Endothelial cell of umbilical vein (primary cell): Measurements from ENCODE around the gene TNIK. TPM values are rescaled to one million over a fixed set of nuclear protein-coding genes. Genes with fewer than 3 reads are reported as not detected.
A peak's percentile ranks its signal among the peaks of the same experiment; 100 is the strongest.

Source experiments
- BruUV-seq: library from RNA; stranded (reverse); fragments of 400-500 nt; replicated peaks from 2 replicates; lab custom pipeline; 2021; lab: Mats Ljungman, UMichigan
- CTCF ChIA-PET: fragments of 300-600, 350-600 bp; sonication (Branson Sonifier 250); formaldehyde crosslinking; loops from one replicate; lab custom pipeline; 2021; ENCODE audit warnings: antibody characterized with exemption, inconsistent platforms; lab: Charles Lee
- POLR2A ChIA-PET: fragments of 300-600, 350-600 bp; sonication (Branson Sonifier 250); formaldehyde crosslinking; loops from one replicate; lab custom pipeline; 2021; ENCODE audit warnings: antibody characterized with exemption, inconsistent platforms; lab: Charles Lee
- DNase-seq: peaks from one replicate; pipeline ENCODE4 v3.0.0-alpha.2; 2011; ENCODE audit warnings: low read depth, low spot score
- FAIRE-seq: peaks from 2 replicates; lab custom pipeline; 2011; peaks lifted over from hg19 to GRCh38; lab: Jason Lieb, UNC
- H2AFZ ChIP-seq: 2 replicates; pipeline ENCODE4 v1.6.0; 2012; ENCODE audit warnings: low read depth, low read length, control low read depth, inconsistent platforms
- H3K27ac ChIP-seq: 2 replicates; pipeline ENCODE4 v1.5.1; 2011; ENCODE audit warnings: low read depth, mild to moderate bottlenecking, control low read depth, low read length, moderate library complexity; ENCODE audit not compliant: insufficient read depth
- H3K27me3 ChIP-seq, 2 experiments: 2 replicates each; pipeline versions ENCODE4 v1.6.0 to v1.6.1; 2011; ENCODE audit warnings: low read length in 2 of 2, mixed read lengths in 1 of 2; ENCODE audit not compliant: control insufficient read depth in 2 of 2, insufficient read depth in 2 of 2
- H3K36me3 ChIP-seq, 2 experiments: 2 replicates in 1 of 2; 3 replicates in 1 of 2; pipeline ENCODE4 v1.5.1; 2011; ENCODE audit warnings: low read length in 2 of 2, mild to moderate bottlenecking in 1 of 2, moderate library complexity in 1 of 2; ENCODE audit not compliant: control insufficient read depth in 2 of 2, insufficient read depth in 2 of 2; ENCODE audit errors: extremely low read depth in 1 of 2
- H3K4me1 ChIP-seq: 3 replicates; pipeline ENCODE4 v1.5.1; 2011; ENCODE audit warnings: mild to moderate bottlenecking, low read length; ENCODE audit not compliant: control insufficient read depth, insufficient read depth; ENCODE audit errors: extremely low read depth
- H3K4me2 ChIP-seq: 2 replicates; pipeline ENCODE4 v1.6.1; 2011; ENCODE audit warnings: low read length, control low read depth, mixed read lengths; ENCODE audit not compliant: insufficient read depth
- H3K4me3 ChIP-seq, 3 experiments: fragments of 200-600 bp in 1 of 3; sonication (generic), shearing (Covaris generic) in 1 of 3; replicated peaks in 1 of 3; 2 replicates each; pipeline ENCODE4 v1.5.1; 2011 to 2016; ENCODE audit warnings: control low read depth in 3 of 3, low read length in 3 of 3, mild to moderate bottlenecking in 2 of 3, inconsistent platforms in 1 of 3, low read depth in 1 of 3, moderate library complexity in 1 of 3; ENCODE audit not compliant: insufficient read depth in 1 of 3
- H3K79me2 ChIP-seq: 2 replicates; pipeline ENCODE4 v1.6.0; 2012; ENCODE audit warnings: low read length, inconsistent platforms; ENCODE audit not compliant: control insufficient read depth, insufficient read depth
- H3K9ac ChIP-seq: replicated peaks from 2 replicates; pipeline ENCODE3; 2011; ENCODE audit warnings: low read length, control low read depth; ENCODE audit not compliant: insufficient read depth; ENCODE audit errors: extremely low read depth
- H3K9me1 ChIP-seq: replicated peaks from 3 replicates; pipeline ENCODE4 v1.6.0; 2011; ENCODE audit warnings: mild to moderate bottlenecking, low read length; ENCODE audit not compliant: control insufficient read depth, insufficient read depth; ENCODE audit errors: extremely low read depth
- H3K9me3 ChIP-seq: replicated peaks from 2 replicates; pipeline ENCODE4 v1.5.1; 2012; ENCODE audit warnings: low read length, inconsistent platforms; ENCODE audit not compliant: control insufficient read depth, insufficient read depth
- H4K20me1 ChIP-seq: replicated peaks from 2 replicates; pipeline ENCODE3; 2011; ENCODE audit warnings: mild to moderate bottlenecking, low read length; ENCODE audit not compliant: control insufficient read depth, insufficient read depth; ENCODE audit errors: extremely low read depth
- EZH2 ChIP-seq: IDR thresholded peaks from 2 replicates; pipeline ENCODE4 v1.6.1; 2012; ENCODE audit warnings: borderline replicate concordance, low read depth, mild to moderate bottlenecking, moderate library complexity, low read length, inconsistent platforms; ENCODE audit not compliant: severe bottlenecking
- FOS ChIP-seq: IDR thresholded peaks from 2 replicates; pipeline ENCODE4 v1.6.1; 2011; ENCODE audit warnings: mild to moderate bottlenecking, low read length, moderate library complexity, borderline replicate concordance; ENCODE audit not compliant: insufficient read depth
- GATA2 ChIP-seq: IDR thresholded peaks from 2 replicates; pipeline ENCODE4 v1.7.0; 2011; ENCODE audit warnings: low read depth, mild to moderate bottlenecking, moderate library complexity, mixed read lengths, low read length; ENCODE audit not compliant: insufficient read length, insufficient read depth
- MAX ChIP-seq: IDR thresholded peaks from 2 replicates; pipeline ENCODE4 v1.6.1; 2011; ENCODE audit not compliant: insufficient read depth, insufficient read length
- MYC ChIP-seq: IDR thresholded peaks from one replicate; pipeline ENCODE4 v1.6.1; 2011; ENCODE audit warnings: mild to moderate bottlenecking, low read depth, low read length
- POLR2A ChIP-seq: IDR thresholded peaks from 2 replicates; pipeline ENCODE4 v1.6.1; 2012; ENCODE audit warnings: low read depth, mild to moderate bottlenecking, control low read depth, low read length
- POLR2AphosphoS5 ChIP-seq: IDR thresholded peaks from 2 replicates; pipeline ENCODE4 v1.6.1; 2012; ENCODE audit warnings: low read depth, mild to moderate bottlenecking, control low read depth, low read length, moderate library complexity; ENCODE audit not compliant: insufficient read depth
- dilution Hi-C: fragments of 300-500 bp; cut with MboI; formaldehyde crosslinking; loops from one replicate; pipeline ENCODE4 v1.15.0; 2019; ENCODE audit warnings: low sequenced_read_pairs; ENCODE audit not compliant: extremely low pct_ligation_motif_present
- intact Hi-C: fragments of 100-400 bp; cut with micrococcal nuclease; formaldehyde crosslinking; loops from one replicate; pipeline ENCODE4 v1.10.0; 2022
- polyA plus RNA-seq, 4 experiments: library from polyadenylated mRNA; depleted of rRNA in 3 of 4; stranded (reverse) in 3 of 4; unstranded in 1 of 4; fragments of >200 nt; gene quantifications; 2 replicates each; pipeline versions ENCODE4 v1.2.1 to v1.2.3, GENCODE V29; 2011 to 2012; ENCODE audit warnings: missing spikeins in 1 of 4
- total RNA-seq: library from RNA; stranded (reverse); gene quantifications from 2 replicates; pipeline ENCODE4 v1.2.3, GENCODE V29; 2021
- TF ChIP-seq, protein P1 (sequence below), 2 donors: IDR thresholded peaks; 1 replicate in 1 of 2; 2 replicates in 1 of 2; pipeline ENCODE4 v1.5.1; 2011; ENCODE audit warnings: low read length in 2 of 2, mild to moderate bottlenecking in 2 of 2, moderate library complexity in 2 of 2, control low read depth in 1 of 2, inconsistent platforms in 1 of 2, low read depth in 1 of 2; ENCODE audit not compliant: insufficient read depth in 1 of 2; ENCODE audit errors: extremely low read depth in 1 of 2

TNIK gene
- total and polyA plus RNA-seq, 2 donors (not counting 3 experiments of a cell fraction or from before 2014, with no cell fraction given) = 10.9 to 39.7 TPM

- H3K4me2 ChIP-seq = no peak overlapping the region
- H3K9me3 ChIP-seq = no peaks in the 10 kb centered on the region
- ChIA-PET CTCF (no interaction called here), POLR2A (no interaction called here)
- H3K4me1 ChIP-seq = no peaks in the 10 kb centered on the region
- peaks cover 9 to 13% of the 10 kb centered on the region in 2 experiments for H3K36me3 ChIP-seq
- BruUV-seq = no TSS peak
- H3K4me3 ChIP-seq = no peak overlapping the region
- TF ChIP-seq, protein P1, sequence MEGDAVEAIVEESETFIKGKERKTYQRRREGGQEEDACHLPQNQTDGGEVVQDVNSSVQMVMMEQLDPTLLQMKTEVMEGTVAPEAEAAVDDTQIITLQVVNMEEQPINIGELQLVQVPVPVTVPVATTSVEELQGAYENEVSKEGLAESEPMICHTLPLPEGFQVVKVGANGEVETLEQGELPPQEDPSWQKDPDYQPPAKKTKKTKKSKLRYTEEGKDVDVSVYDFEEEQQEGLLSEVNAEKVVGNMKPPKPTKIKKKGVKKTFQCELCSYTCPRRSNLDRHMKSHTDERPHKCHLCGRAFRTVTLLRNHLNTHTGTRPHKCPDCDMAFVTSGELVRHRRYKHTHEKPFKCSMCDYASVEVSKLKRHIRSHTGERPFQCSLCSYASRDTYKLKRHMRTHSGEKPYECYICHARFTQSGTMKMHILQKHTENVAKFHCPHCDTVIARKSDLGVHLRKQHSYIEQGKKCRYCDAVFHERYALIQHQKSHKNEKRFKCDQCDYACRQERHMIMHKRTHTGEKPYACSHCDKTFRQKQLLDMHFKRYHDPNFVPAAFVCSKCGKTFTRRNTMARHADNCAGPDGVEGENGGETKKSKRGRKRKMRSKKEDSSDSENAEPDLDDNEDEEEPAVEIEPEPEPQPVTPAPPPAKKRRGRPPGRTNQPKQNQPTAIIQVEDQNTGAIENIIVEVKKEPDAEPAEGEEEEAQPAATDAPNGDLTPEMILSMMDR (IDR thresholded peaks at IDR 0.05; ENCODE audit: extremely low read depth in 1 of 2, insufficient read depth in 1 of 2, low read depth in 1 of 2, low read length in 2 of 2) = no peak
- TF ChIP-seq POLR2AphosphoS5 (no peak), FOS (no peak), MAX (no peak), POLR2A (no peak), GATA2 (no peak), MYC (no peak), EZH2 (no peak)
- dilution Hi-C loops (no loop called here), intact Hi-C loops (loop anchor here (5.0 kb wide), 1 partner anchor 117 kb away; no protein-coding TSS in a partner anchor)
- no peaks in the 10 kb centered on the region for H3K79me2 ChIP-seq
- DNase-seq (no peak), FAIRE-seq (peak; percentile 40)
- H2AFZ ChIP-seq = no peak overlapping the region
- no peak overlapping the region for H3K27ac ChIP-seq
- no peaks in the 10 kb centered on the region for H3K9me1 ChIP-seq
- H3K9ac ChIP-seq = no peak overlapping the region
- no peaks in the 10 kb centered on the region for H4K20me1 ChIP-seq
- no peaks in the 10 kb centered on the region for H3K27me3 ChIP-seq
Observed at GRCh38 chr3:171164067-171164465, 296.1 kb downstream of the TNIK start.
